DND-41 (cell line): Measurements from ENCODE around the gene LTO1.

Experiments
- CTCF ChIP-seq: IDR thresholded peaks from 2 replicates; pipeline ENCODE4 v1.5.1; 2012; ENCODE audit warnings: borderline replicate concordance, low read length, moderate library complexity, mild to moderate bottlenecking; ENCODE audit not compliant: poor library complexity, severe bottlenecking; ENCODE audit errors: extremely low read depth
- EZH2 ChIP-seq: IDR thresholded peaks from 3 replicates; pipeline ENCODE4 v1.6.1; 2012; ENCODE audit warnings: borderline replicate concordance, low read depth, mild to moderate bottlenecking, moderate library complexity, low read length, inconsistent platforms; ENCODE audit not compliant: severe bottlenecking

GRCh38 chr11:69685348-69685747 is 10.2 kb upstream of the LTO1 start:
- no peak for TF ChIP-seq CTCF
- no peak for TF ChIP-seq EZH2
